ENCODE results near the gene RAPGEF1. TPM values are rescaled to one million over a fixed set of nuclear protein-coding genes. Genes with fewer than 3 reads are reported as not detected.

The RAPGEF1 gene
- total and polyA plus RNA-seq, 2 donors (not counting 3 experiments of a cell fraction or from before 2014, with no cell fraction given), result 50.0 to 124 TPM

DNA sequence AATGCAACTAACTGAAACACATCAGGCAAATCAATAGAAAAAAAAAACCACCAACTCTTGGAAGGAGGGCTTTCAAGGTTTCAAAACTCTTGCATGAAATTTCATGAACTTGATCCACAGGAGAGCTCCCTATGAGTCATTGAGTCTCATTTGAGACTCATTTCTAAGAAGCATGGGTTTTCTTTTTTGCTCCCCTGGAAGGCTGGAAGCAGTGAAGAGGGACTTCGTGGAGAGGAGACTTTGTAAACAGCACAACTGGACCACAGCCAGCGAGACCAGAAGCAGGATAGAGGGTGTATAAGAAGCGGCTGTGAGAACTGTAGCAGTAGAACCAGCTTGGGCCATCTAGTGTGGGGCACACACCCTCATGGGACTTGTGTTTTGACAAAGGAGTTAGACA lies 41.2 kb upstream of the RAPGEF1 start:
- intact Hi-C loops (cut with micrococcal nuclease) (no loop called here), dilution Hi-C loops (cut with MboI; ENCODE audit: extremely low pct_ligation_motif_present, low sequenced_read_pairs) (no loop called here)
- peaks cover 0 to 3% of the 10 kb centered on the region in 2 experiments for H3K27me3 ChIP-seq (ENCODE audit: control insufficient read depth in 2 of 2, insufficient read depth in 2 of 2, low read length in 2 of 2)
- CTCF ChIA-PET, result interaction anchor here (1.6 kb wide), 1 partner anchor 9 kb away, joined by 3 read pairs; no protein-coding TSS in a partner anchor
- no peak overlapping the region for H3K4me3 ChIP-seq (replicated peaks in 1 of 3; ENCODE audit: insufficient read depth in 1 of 3, low read depth in 1 of 3, low read length in 3 of 3)
- no peaks in the 10 kb centered on the region for H4K20me1 ChIP-seq (replicated peaks; ENCODE audit: control insufficient read depth, extremely low read depth, insufficient read depth, low read length)
- no peak for TF ChIP-seq POLR2AphosphoS5 (IDR thresholded peaks at IDR 0.05; ENCODE audit: insufficient read depth, low read depth, low read length)
- no peak for TF ChIP-seq FOS (IDR thresholded peaks at IDR 0.05; ENCODE audit: borderline replicate concordance, insufficient read depth, low read length)
- no peak for TF ChIP-seq JUN (IDR thresholded peaks at IDR 0.05; ENCODE audit: borderline replicate concordance, insufficient read depth, insufficient read length, low read depth)
- no peak for TF ChIP-seq GATA2 (IDR thresholded peaks at IDR 0.05; ENCODE audit: insufficient read depth, insufficient read length, low read depth, low read length)
- TF ChIP-seq MYC (IDR thresholded peaks at IDR 0.05; ENCODE audit: low read depth, low read length), result no peak
- H3K9ac ChIP-seq (replicated peaks; ENCODE audit: extremely low read depth, insufficient read depth, low read length), result no peak overlapping the region
- BruUV-seq (replicated peaks), result no TSS peak
- POLR2A ChIA-PET, result no interaction called here
- H3K27ac ChIP-seq (ENCODE audit: insufficient read depth, low read depth, low read length), result no peak overlapping the region
- H3K36me3 ChIP-seq (ENCODE audit: control insufficient read depth in 2 of 2, extremely low read depth in 1 of 2, insufficient read depth in 2 of 2, low read length in 2 of 2), result no peaks in the 10 kb centered on the region
- no peak overlapping the region for H3K4me2 ChIP-seq (ENCODE audit: insufficient read depth, low read length)
- H2AFZ ChIP-seq (ENCODE audit: low read depth, low read length), result no peak overlapping the region
- H3K9me3 ChIP-seq (replicated peaks; ENCODE audit: control insufficient read depth, insufficient read depth, low read length), result no peaks in the 10 kb centered on the region
- FAIRE-seq, result no peak
- no peak for DNase-seq (ENCODE audit: low read depth, low spot score)
- no peaks in the 10 kb centered on the region for H3K79me2 ChIP-seq (ENCODE audit: control insufficient read depth, insufficient read depth, low read length)
- H3K4me1 ChIP-seq (ENCODE audit: control insufficient read depth, extremely low read depth, insufficient read depth, low read length), result no peaks in the 10 kb centered on the region
- no peaks in the 10 kb centered on the region for H3K9me1 ChIP-seq (replicated peaks; ENCODE audit: control insufficient read depth, extremely low read depth, insufficient read depth, low read length)

DNA sequence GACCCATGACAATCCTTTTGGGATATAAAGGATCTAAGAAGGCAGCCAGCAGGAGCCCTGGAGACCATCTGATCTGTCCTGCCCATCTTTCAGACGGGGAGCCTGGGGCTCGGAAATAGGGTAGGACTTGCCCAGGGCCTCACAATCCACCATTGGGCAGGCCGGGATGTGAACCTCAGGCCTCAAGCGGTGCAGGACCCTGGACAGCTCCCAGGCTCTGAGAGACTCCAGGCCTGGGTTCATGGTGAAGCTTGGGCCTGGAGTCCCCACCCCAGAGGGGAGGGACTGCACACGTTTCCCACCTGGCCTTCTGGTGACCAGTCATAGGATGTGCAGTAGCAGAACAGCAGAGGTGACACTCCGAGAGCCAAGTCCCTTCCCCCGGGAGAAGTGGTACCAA lies 36.6 kb upstream of the RAPGEF1 start:
- no TSS peak for BruUV-seq (replicated peaks)
- no peaks in the 10 kb centered on the region for H3K27me3 ChIP-seq (ENCODE audit: control insufficient read depth in 2 of 2, insufficient read depth in 2 of 2, low read length in 2 of 2)
- POLR2A ChIA-PET, result no interaction called here
- peak; percentile 71 for FAIRE-seq
- H3K36me3 ChIP-seq (ENCODE audit: control insufficient read depth in 2 of 2, extremely low read depth in 1 of 2, insufficient read depth in 2 of 2, low read length in 2 of 2), result no peaks in the 10 kb centered on the region
- H3K9me1 ChIP-seq (replicated peaks; ENCODE audit: control insufficient read depth, extremely low read depth, insufficient read depth, low read length), result no peaks in the 10 kb centered on the region
- dilution Hi-C loops (cut with MboI; ENCODE audit: extremely low pct_ligation_motif_present, low sequenced_read_pairs), result no loop called here
- H3K9me3 ChIP-seq (replicated peaks; ENCODE audit: control insufficient read depth, insufficient read depth, low read length), result no peaks in the 10 kb centered on the region
- no peak overlapping the region for H3K27ac ChIP-seq (ENCODE audit: insufficient read depth, low read depth, low read length)
- no peaks in the 10 kb centered on the region for H3K4me1 ChIP-seq (ENCODE audit: control insufficient read depth, extremely low read depth, insufficient read depth, low read length)
- CTCF ChIA-PET, result interaction anchor here (2.2 kb wide), 1 partner anchor 393 kb away, joined by 6 read pairs; no protein-coding TSS in a partner anchor
- no peak overlapping the region for H3K4me3 ChIP-seq (replicated peaks in 1 of 3; ENCODE audit: insufficient read depth in 1 of 3, low read depth in 1 of 3, low read length in 3 of 3)
- no peaks in the 10 kb centered on the region for H3K79me2 ChIP-seq (ENCODE audit: control insufficient read depth, insufficient read depth, low read length)
- intact Hi-C loops (cut with micrococcal nuclease), result loop anchor here (10.0 kb wide), 1 partner anchor 338 kb away; no protein-coding TSS in a partner anchor
- no peak overlapping the region for H3K9ac ChIP-seq (replicated peaks; ENCODE audit: extremely low read depth, insufficient read depth, low read length)
- no peak overlapping the region for H3K4me2 ChIP-seq (ENCODE audit: insufficient read depth, low read length)
- TF ChIP-seq, protein P1, sequence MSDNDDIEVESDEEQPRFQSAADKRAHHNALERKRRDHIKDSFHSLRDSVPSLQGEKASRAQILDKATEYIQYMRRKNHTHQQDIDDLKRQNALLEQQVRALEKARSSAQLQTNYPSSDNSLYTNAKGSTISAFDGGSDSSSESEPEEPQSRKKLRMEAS (IDR thresholded peaks at IDR 0.05; ENCODE audit: insufficient read depth, insufficient read length), result no peak
- TF ChIP-seq POLR2AphosphoS5 (IDR thresholded peaks at IDR 0.05; ENCODE audit: insufficient read depth, low read depth, low read length) (no peak), POLR2A (IDR thresholded peaks at IDR 0.05; ENCODE audit: low read depth, low read length) (no peak), FOS (IDR thresholded peaks at IDR 0.05; ENCODE audit: borderline replicate concordance, insufficient read depth, low read length) (no peak), EZH2 (IDR thresholded peaks at IDR 0.05; ENCODE audit: borderline replicate concordance, low read depth, low read length, severe bottlenecking) (no peak), JUN (IDR thresholded peaks at IDR 0.05; ENCODE audit: borderline replicate concordance, insufficient read depth, insufficient read length, low read depth) (no peak), CTCF (IDR thresholded peaks at IDR 0.05; ENCODE audit: extremely low read depth in 1 of 2, insufficient read depth in 1 of 2, low read depth in 1 of 2, low read length in 2 of 2) (no peak), GATA2 (IDR thresholded peaks at IDR 0.05; ENCODE audit: insufficient read depth, insufficient read length, low read depth, low read length) (no peak), MYC (IDR thresholded peaks at IDR 0.05; ENCODE audit: low read depth, low read length) (no peak)
- no peaks in the 10 kb centered on the region for H4K20me1 ChIP-seq (replicated peaks; ENCODE audit: control insufficient read depth, extremely low read depth, insufficient read depth, low read length)
- DNase-seq (ENCODE audit: low read depth, low spot score), result peak; percentile 31
- no peak overlapping the region for H2AFZ ChIP-seq (ENCODE audit: low read depth, low read length)
